HG02798 (cell line): ENCODE data around the gene ARG2.
"Not testable (repeated sequence)": the region's sequence is repeated elsewhere in the genome, so short reads cannot be mapped to it uniquely, and the experiment has no call there.

Source experiments
- ATAC-seq: cut with Tn5 transposase; IDR thresholded peaks from one replicate; pipeline ENCODE4 v1.9.1; 2021; ENCODE audit warnings: mild to moderate bottlenecking; ENCODE audit not compliant: unreplicated experiment, poor library complexity

Gene ARG2

GRCh38 chr14:67583711-67584644 is 35.7 kb upstream of the ARG2 start:
- ATAC-seq = peak; percentile 53

GRCh38 chr14:67584978-67585377 is 34.7 kb upstream of the ARG2 start:
- no peak for ATAC-seq

DNA sequence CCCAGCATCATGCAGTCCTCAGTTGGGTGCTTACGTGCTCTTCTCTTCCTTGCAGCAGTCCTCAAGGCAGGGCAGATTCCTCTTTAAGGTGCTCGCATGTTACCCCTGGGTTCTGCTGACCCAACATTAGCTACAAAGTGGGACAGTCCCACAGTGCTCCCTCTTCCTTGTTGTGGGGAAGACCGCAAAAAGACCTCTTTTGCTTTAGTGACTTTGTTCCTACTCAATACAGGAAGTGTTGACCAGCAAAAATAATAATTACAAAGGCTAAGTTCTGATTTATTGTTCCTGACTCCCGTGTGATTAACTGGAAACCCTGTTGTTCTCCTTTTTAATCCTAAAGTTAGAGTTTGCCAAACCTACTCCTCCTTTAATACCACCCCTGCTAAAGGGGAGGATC is 33.4 kb upstream of the ARG2 start:
- no peak for ATAC-seq

DNA sequence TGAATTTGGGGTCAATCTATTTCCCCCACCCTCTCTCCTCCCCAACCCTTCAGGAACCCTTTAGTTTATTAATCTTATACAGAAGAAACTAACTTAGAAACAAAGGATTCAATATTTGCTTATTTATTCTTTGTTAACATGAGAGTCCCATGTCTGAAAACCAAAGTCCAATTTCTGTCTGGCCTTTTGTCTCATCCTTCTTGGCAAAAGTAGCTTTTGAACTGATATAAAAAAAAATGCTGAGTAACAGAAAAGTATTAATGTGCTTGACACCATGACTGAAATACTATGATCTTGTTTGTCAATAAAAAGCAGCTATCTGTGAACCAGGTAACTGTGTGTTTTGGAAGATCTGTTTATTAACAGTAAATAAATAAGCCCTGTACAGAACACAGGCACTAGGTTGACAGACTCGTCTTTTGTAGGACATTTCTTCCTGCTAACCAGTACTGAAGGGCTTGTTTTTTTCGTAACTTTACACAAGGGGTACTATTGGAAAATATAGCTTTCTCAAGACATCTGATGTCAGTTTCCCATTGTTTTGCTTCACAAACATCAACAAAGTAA is 30.4 kb upstream of the ARG2 start:
- no peak for ATAC-seq

GRCh38 chr14:67593650-67594049 is 26.1 kb upstream of the ARG2 start:
- ATAC-seq = not testable (repeated sequence)

DNA sequence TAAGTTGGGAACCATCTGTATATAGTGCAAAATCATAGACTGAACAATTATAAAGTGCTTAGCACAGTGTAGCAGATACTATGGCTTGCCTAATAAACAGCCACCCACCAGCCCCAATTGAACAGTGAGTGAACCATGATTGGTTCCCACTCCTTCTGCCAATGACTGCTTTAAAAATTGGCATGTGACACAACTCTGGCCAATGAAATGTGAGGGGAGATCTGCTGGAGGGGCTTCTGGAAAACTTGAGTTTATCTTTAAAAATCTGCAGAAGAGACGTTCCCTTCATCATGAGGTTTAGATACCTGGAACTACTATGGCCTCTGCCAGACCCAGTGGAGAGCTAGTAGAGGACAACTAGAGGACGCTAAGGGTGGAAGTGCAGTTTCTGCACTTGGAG is 24.3 kb upstream of the ARG2 start:
- no peak for ATAC-seq

DNA sequence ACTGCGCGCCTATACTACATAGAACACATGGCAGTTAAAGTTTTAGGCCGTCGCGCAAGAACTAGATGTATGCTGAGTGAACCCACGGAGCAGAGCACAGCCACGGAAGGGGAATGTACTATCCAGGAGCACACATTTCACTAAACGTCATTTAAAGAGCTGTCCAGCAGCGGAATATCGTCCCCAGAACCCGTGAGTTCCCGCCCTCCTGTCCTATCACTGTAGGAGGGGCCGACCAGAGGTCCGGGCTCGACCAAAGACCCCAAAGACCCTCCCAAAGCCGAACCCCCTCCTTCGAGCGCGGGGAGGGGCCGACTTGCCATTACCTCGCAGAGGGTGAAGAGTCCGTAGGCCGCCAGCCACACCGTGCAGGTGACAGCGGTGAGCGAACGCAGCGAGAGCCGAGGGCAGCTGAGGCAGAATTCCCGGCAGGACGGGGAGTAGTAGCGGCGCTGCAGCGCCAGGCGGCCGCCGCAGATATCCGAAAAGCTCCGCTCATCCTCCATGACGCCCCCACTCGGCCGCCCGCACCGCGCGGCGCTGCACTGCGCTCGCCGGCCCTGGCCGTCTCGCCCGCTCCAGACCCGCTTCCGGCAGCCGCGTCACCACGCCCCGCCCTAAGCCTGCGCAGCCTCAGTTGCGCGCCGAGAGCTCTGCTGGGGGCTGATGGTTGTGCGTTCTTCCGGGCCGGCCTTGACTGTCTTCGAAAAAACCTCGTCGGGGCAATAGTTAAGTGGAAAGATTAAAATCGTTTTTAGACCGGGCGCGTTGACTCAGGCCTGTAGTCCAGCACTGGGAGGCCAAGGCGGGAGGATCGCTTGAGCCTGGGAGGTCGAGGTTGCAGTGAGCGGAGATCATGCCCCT is 19.8 kb upstream of the ARG2 start, which contains the start of gene PIGH:
PIGH (minus strand) TSS at position 571 of the 864 bp plus-strand sequence; CDS start at position 506, 65 bp downstream.
- peak; percentile 97 for ATAC-seq

DNA sequence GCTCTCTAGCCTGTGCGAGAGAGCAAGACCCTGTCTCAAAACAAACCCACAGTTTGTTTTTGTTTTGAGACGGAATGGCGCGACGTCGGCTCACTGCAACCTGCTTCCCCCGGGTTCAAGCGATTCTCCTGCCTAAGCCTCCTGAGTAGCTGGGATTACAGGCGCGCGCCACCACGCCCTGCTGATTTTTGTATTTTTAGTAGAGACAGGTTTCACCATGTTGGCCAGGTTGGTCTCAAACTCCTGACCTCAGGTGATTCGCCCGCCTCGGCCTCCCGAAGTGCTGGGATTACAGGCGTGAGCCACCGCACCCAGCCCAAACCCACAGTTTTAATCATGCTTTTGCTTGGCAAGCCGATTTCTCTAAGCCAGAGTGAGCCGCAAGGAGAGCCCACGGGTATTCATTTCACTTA is 19.2 kb upstream of the ARG2 start:
- ATAC-seq = not testable (repeated sequence)

GRCh38 chr14:67602076-67602475 is 17.6 kb upstream of the ARG2 start:
- ATAC-seq = no peak

DNA sequence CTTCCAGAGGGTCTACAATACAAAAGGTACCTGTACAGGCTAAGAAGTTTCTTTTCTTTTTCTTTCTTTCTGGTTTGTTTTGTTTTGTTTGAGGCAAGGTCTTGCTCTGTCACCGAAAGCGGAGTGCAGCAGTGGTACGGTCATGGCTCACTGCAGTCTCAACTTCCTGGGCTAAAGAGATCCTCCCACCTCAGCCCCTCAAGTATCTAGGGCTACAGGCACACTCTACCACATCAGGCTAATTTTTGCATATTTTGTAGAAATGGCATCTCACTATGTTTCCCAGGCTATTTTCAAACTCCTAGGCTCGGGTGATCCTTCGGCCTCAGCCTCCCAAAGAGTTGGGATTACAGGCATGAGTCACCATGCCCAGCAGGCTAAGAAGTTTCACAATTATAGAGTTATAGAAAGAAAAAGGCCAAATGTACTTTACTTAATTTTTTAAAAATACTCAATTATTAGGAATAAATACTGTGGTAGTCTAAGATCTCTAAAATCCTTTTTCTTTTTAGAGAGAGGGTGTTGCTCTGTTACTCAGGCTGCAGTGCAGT is 16.6 kb upstream of the ARG2 start:
- ATAC-seq = peak; percentile 56

- ATAC-seq = no peak
Observed at GRCh38 chr14:67607646-67608045, 12.1 kb upstream of the ARG2 start.

DNA sequence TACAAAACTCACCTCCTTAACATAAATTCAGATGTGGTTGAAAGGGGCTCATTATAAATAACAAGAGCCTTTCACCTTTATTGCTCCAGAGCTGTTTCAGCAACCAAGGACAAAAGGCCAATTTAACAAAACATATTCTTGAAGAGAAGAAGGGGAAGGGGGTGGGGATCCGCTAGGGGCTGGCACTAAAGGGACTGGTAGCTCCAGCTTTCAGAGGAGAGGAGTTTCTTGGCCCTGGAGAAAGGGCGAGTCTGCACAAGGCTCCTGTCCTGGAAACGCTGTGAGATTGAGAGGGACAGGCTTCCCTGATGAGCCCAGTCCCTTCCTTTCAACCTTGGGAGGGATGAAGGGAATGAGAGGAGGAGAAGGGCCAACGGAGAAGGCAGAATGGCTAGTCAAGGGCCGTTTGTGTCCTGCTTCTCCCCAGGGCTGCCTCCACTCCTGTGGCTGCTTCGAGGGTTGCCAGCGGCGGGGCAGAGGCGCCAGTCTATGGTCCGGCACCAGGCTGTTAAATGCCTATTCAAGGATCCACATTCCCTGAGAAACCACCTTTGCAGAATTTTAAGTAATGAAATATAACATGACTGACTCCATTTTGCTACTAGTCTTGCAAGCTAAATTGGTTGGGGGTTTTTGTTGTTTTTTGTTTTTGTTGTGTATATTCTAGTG is 9.9 kb upstream of the ARG2 start:
- ATAC-seq = no peak

- ATAC-seq = no peak
Observed at GRCh38 chr14:67610491-67610890, 9.2 kb upstream of the ARG2 start.

GRCh38 chr14:67618617-67619063 is 1.1 kb upstream of the ARG2 start:
- ATAC-seq = no peak

GRCh38 chr14:67620217-67620785 is 581 bp downstream of the ARG2 start:
- ATAC-seq = no peak

DNA sequence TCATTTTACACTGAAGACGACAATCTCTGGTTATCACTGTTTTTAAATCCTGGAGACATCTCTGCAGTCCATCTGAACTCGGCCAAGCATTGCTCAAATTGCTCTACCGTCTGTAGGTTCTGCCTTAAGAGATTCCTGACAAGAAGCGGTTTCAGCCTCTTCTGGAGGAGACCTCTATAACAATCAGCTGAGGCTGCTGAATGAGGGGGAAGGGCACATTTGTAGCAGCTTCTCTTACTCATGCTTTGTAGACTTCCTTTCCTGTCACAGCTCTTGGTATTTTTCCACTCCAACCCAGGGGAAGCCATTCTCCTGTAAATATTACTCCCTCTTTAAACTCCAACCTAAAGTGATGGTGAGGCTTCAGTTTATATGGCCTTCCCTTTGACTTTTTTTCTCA is 3.0 kb downstream of the ARG2 start:
- no peak for ATAC-seq

- ATAC-seq = no peak
Observed at GRCh38 chr14:67623114-67623513, 3.4 kb downstream of the ARG2 start.

- ATAC-seq = not testable (repeated sequence)
Observed at GRCh38 chr14:67626131-67626530, 6.4 kb downstream of the ARG2 start.

DNA sequence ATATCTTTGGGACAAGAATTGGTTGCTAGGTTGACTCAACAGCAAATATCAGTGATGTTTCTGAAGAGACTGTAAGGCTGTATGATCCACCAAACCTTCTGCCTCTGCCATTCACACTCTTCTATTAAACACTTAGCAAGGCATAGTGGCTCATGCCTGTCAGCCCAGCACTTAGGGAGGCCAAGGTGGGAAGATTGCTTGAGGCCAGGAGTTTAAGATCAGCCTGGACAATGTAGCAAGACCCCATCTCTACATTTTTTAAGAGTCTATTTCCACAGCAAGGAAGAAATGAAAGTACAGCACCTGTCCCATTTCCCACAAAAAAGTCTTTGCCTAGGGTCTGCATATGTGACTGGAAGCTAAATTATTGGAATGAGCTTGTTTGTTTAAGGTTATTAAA is 7.8 kb downstream of the ARG2 start:
- ATAC-seq = no peak
